A673 (cell line): ENCODE data around the gene VPS26C.

ENCODE experiments used
- CTCF ChIP-seq: fragments of 300-800, 200-600 bp; sonication (generic); conservative IDR thresholded peaks from 2 replicates; pipeline ENCODE4 v1.5.1; 2017; ENCODE audit warnings: low read depth, mild to moderate bottlenecking, antibody characterized with exemption, low read length, moderate library complexity, mixed read lengths
- EZH2 ChIP-seq: fragments of 200-600 bp; sonication (generic); IDR thresholded peaks from 2 replicates; pipeline ENCODE4 v1.6.1; 2017; ENCODE audit warnings: borderline replicate concordance, low read depth, mild to moderate bottlenecking, mixed read lengths, antibody characterized with exemption, low read length; ENCODE audit not compliant: poor library complexity, severe bottlenecking

DNA sequence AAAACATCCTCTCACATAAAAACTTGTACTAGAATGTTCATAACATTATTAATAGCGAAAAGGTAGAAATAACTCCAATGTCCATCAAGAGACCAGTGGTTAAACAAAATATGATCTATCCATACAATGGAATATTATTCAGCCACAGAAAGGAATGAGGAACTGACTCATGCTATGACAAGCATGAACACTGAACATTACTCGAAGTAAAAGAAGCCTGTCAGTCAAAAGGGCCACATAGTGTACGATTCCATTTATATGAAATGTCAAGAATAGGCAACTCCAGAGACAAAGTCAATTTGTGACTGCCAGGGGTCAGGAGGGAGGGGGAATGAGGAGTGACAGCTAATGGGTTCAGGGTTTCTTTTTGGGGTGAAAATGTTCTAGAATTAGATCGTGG, 2.3 kb downstream of the VPS26C start:
- TF ChIP-seq CTCF: no peak
- TF ChIP-seq EZH2: no peak
